ENCODE data around the gene ERAL1.
"Not testable (repeated sequence)": the region's sequence is repeated elsewhere in the genome, so short reads cannot be mapped to it uniquely, and the experiment has no call there.

Gene ERAL1

DNA sequence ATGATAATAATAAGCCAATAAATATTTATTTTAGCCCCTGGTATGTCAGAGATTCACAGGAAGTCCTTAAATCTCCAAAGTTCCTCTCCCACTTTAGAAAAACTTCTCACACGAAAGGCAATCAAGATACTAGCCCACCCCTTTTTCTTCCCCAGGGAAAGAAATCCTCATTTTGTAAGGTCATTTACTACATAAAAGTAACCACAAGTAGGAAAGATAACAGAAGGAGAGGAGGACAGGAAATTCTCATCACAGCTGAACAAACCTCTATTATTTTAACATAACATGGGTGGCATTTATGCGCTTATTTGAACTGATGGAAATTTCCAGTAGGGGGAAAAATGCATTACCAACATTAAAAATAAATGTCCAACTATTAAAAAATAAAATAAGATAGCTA lies 15.6 kb upstream of the ERAL1 start:
- TF ChIP-seq CTCF (IDR thresholded peaks at IDR 0.05; ENCODE audit: insufficient read depth, missing control alignments): no peak
- FAIRE-seq: no peak

DNA sequence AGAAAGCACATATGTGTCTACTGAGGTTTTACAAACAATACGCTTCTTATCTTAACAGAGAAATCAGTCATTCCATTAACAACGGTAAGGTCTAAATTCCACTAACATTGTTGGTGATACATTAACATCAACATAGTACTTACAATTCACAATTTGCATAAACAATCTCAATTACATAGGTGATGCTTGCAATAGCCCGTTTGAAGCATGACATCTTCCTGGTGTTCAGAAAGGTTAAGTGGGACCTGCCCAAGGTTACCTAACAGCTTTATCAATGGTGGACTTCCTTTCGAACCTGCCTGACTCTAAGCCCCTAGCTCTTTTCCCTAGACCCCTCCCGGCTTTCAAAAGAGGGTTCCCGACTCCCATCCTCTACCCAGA lies 12.9 kb upstream of the ERAL1 start:
- no peak for TF ChIP-seq CTCF (IDR thresholded peaks at IDR 0.05; ENCODE audit: insufficient read depth, missing control alignments)
- DNase-seq (ENCODE audit: insufficient read length, low spot score) (no peak), FAIRE-seq (no peak)

More for the DNA sequence above, 15.6 kb upstream of the ERAL1 start:
- DNase-seq (ENCODE audit: insufficient read length, low spot score): no peak

DNA sequence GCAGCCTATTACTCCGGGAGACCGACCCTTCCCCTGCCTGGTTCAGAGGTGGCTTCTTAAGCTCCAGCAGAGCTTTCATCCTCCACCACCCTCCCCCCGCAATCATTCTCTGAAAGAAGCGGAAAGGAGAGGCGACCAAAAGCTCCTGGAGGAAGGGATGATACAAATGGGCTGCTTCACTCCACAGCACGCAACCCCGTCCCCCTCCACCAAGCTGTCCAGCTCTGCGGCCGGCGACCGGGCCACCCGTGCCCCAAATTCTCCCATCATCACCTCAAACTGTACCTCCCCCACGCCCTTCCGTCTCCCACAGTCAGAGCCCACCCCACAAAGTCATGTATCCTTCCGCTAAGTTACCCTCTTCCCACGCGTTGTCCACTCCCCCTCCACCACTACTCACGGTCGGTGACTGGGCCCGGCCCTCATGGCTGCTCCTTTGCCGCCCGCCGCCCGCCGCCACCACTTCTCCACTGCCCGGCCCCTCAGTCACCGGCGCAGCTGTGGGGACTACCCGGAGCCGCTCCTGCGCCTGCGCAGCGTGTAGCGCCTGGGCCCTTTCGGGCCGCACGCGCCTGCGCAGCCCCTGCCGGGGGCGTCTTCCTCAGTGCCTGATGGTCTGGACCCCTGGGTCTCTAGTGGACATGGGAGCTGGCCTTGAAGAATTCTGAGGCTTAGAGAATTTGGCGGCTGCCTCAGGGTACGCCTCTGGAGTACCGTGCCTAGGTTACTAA lies 12.4 kb upstream of the ERAL1 start, which contains the start of gene FAM222B:
FAM222B (minus strand) TSS at position 509 of the 731 bp plus-strand sequence. CDS start 76,123 bp downstream, outside the sequence.
- FAIRE-seq (no peak), DNase-seq (ENCODE audit: insufficient read length, low spot score) (peak; percentile 98)
- no peak for TF ChIP-seq CTCF (IDR thresholded peaks at IDR 0.05; ENCODE audit: insufficient read depth, missing control alignments)

GRCh38 chr17:28843816-28844148 lies 11.0 kb upstream of the ERAL1 start:
- TF ChIP-seq CTCF (IDR thresholded peaks at IDR 0.05; ENCODE audit: insufficient read depth, missing control alignments): no peak
- FAIRE-seq (no peak), DNase-seq (ENCODE audit: insufficient read length, low spot score) (no peak)

GRCh38 chr17:28846231-28846630 lies 8.6 kb upstream of the ERAL1 start:
- no peak for TF ChIP-seq CTCF (IDR thresholded peaks at IDR 0.05; ENCODE audit: insufficient read depth, missing control alignments)
- FAIRE-seq: no peak
- DNase-seq (ENCODE audit: insufficient read length, low spot score): no peak

- not testable (repeated sequence) for FAIRE-seq; DNase-seq (ENCODE audit: insufficient read length, low spot score)
Observed at GRCh38 chr17:28846699-28847098, 8.1 kb upstream of the ERAL1 start.

DNA sequence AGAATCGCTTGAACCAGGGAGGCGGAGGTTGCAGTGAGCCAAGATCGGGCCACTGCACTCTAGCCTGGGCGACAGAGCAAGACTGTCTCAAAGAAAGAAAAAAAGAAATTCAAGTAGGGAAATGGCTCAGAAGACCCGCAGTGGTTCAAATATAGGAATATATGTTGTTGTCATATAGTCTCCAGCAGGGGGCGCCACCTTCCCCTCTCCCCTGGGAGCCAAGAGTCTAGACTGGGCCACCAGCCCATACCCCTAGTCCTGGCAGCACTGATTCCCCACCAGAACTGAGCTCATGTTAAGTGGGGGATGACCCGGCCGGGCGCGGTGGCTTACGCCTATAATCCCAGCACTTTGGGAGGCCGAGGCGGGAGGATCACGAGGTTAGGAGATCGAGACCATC lies 6.1 kb upstream of the ERAL1 start:
- TF ChIP-seq CTCF (IDR thresholded peaks at IDR 0.05; ENCODE audit: insufficient read depth, missing control alignments): peak; percentile 52
- DNase-seq (ENCODE audit: insufficient read length, low spot score): peak; percentile 43
- not testable (repeated sequence) for FAIRE-seq

Data from D721Med (cell line).